Activated naive CD4-positive, alpha-beta T cell treated with anti-CD3 and anti-CD28 coated beads for 36 hours (primary cell): Measurements from ENCODE around the gene PDLIM1. TPM values are rescaled to one million over a fixed set of nuclear protein-coding genes. Genes with fewer than 3 reads are reported as not detected.
"Not testable (repeated sequence)": the region's sequence is repeated elsewhere in the genome, so short reads cannot be mapped to it uniquely, and the experiment has no call there.

ENCODE experiments used
- CTCF ChIA-PET: fragments of 350-600 bp; sonication (Branson Sonifier 250); formaldehyde crosslinking; loops from one replicate; lab custom pipeline; 2021; ENCODE audit warnings: antibody characterized with exemption; lab: Charles Lee
- DNase-seq: peaks from one replicate; pipeline ENCODE4 v3.0.0-alpha.2; 2020
- H3K27ac Mint-ChIP-seq: one replicate; pipeline ENCODE4 v1.8.0; 2021; ENCODE audit warnings: mild to moderate bottlenecking, mixed read lengths
- H3K27me3 Mint-ChIP-seq: one replicate; pipeline ENCODE4 v1.8.0; 2021; ENCODE audit warnings: low read depth, mixed read lengths
- H3K36me3 Mint-ChIP-seq: one replicate; pipeline ENCODE4 v1.8.0; 2021; ENCODE audit warnings: low read depth, mixed read lengths
- H3K4me1 Mint-ChIP-seq: one replicate; pipeline ENCODE4 v1.8.0; 2021; ENCODE audit warnings: low read depth, mixed read lengths
- H3K4me3 Mint-ChIP-seq: one replicate; pipeline ENCODE4 v1.8.0; 2021; ENCODE audit warnings: mild to moderate bottlenecking, moderate library complexity, mixed read lengths
- H3K9me3 Mint-ChIP-seq: one replicate; pipeline ENCODE4 v1.8.0; 2021; ENCODE audit warnings: mixed read lengths
- intact Hi-C: fragments of 100-400 bp; cut with micrococcal nuclease; formaldehyde crosslinking; loops from one replicate; pipeline ENCODE4 v1.15.1; 2023
- total RNA-seq, 2 experiments: library from RNA; stranded (reverse); gene quantifications; one replicate each; pipeline ENCODE4 v1.2.3, GENCODE V29; 2021

The PDLIM1 gene
- total RNA-seq, 2 experiments from 2014 or later: 0.27 to 0.33 TPM

GRCh38 chr10:95240811-95241210 is 50.0 kb downstream of the PDLIM1 start:
- no peaks in the 10 kb centered on the region for H3K36me3 Mint-ChIP-seq
- peaks cover 11% of the 10 kb centered on the region for H3K4me1 Mint-ChIP-seq
- no peak overlapping the region for H3K27ac Mint-ChIP-seq
- no peak for DNase-seq
- peaks cover 14% of the 10 kb centered on the region for H3K27me3 Mint-ChIP-seq
- CTCF ChIA-PET: interaction anchor here (0.6 to 3.3 kb wide), 4 partner anchors 57 to 116 kb away, joined by 3 to 16 read pairs (median 3); no protein-coding TSS in a partner anchor
- intact Hi-C loops: no loop called here
- H3K4me3 Mint-ChIP-seq: no peak overlapping the region
- H3K9me3 Mint-ChIP-seq: no peaks in the 10 kb centered on the region

GRCh38 chr10:95240096-95240495 is 50.7 kb downstream of the PDLIM1 start:
- intact Hi-C loops, H3K9me3 Mint-ChIP-seq, H3K36me3 Mint-ChIP-seq, DNase-seq, H3K4me3 Mint-ChIP-seq, H3K27ac Mint-ChIP-seq: not testable (repeated sequence)
- peaks cover 15% of the 10 kb centered on the region for H3K4me1 Mint-ChIP-seq
- peaks cover 13% of the 10 kb centered on the region for H3K27me3 Mint-ChIP-seq
- CTCF ChIA-PET: interaction anchor here (3.3 kb wide), 1 partner anchor 106 kb away, joined by 16 read pairs; no protein-coding TSS in a partner anchor

- Mint-ChIP-seq H3K9me3 (no peaks in the 10 kb centered on the region), H3K4me1 (peaks cover 16% of the 10 kb centered on the region), H3K4me3 (no peak overlapping the region), H3K27me3 (peaks cover 17% of the 10 kb centered on the region), H3K27ac (no peak overlapping the region), H3K36me3 (no peaks in the 10 kb centered on the region)
- CTCF ChIA-PET: interaction anchor here (0.7 to 1.4 kb wide), 3 partner anchors 9 to 125 kb away, joined by 3 read pairs; no protein-coding TSS in a partner anchor
- intact Hi-C loops: loop anchor here (2.0 to 10.0 kb wide), 4 partner anchors 53 to 1533 kb away; partner anchors contain the start of genes FRA10AC1, HELLS and TM9SF3
- no peak for DNase-seq
Measured at GRCh38 chr10:95237376-95238170, 53.2 kb downstream of the PDLIM1 start.

- Mint-ChIP-seq H3K27ac (peak overlapping the region; percentile 75), H3K4me3 (no peak overlapping the region), H3K36me3 (peaks cover 2% of the 10 kb centered on the region), H3K4me1 (peaks cover 19% of the 10 kb centered on the region), H3K9me3 (no peaks in the 10 kb centered on the region), H3K27me3 (peaks cover 20% of the 10 kb centered on the region)
- intact Hi-C loops: loop anchor here (1.0 to 10.0 kb wide), 5 partner anchors 51 to 1531 kb away; partner anchors contain the start of genes FRA10AC1, HELLS and TM9SF3
- peak; percentile 26 for DNase-seq
- CTCF ChIA-PET: interaction anchor here (2.6 kb wide), 1 partner anchor 10 kb away, joined by 14 read pairs; no protein-coding TSS in a partner anchor
Measured at GRCh38 chr10:95236068-95236903, 54.5 kb downstream of the PDLIM1 start.

- H3K4me1 Mint-ChIP-seq: peaks cover 23% of the 10 kb centered on the region
- H3K9me3 Mint-ChIP-seq: no peaks in the 10 kb centered on the region
- CTCF ChIA-PET: interaction anchor here (2.6 kb wide), 1 partner anchor 10 kb away, joined by 14 read pairs; no protein-coding TSS in a partner anchor
- intact Hi-C loops: loop anchor here (1.0 to 10.0 kb wide), 5 partner anchors 51 to 1531 kb away; partner anchors contain the start of genes FRA10AC1, HELLS and TM9SF3
- peaks cover 26% of the 10 kb centered on the region for H3K27me3 Mint-ChIP-seq
- no peak overlapping the region for H3K27ac Mint-ChIP-seq
- H3K4me3 Mint-ChIP-seq: no peak overlapping the region
- DNase-seq: no peak
- H3K36me3 Mint-ChIP-seq: peaks cover 2% of the 10 kb centered on the region
Measured at GRCh38 chr10:95235676-95236067, 55.1 kb downstream of the PDLIM1 start.

- Mint-ChIP-seq H3K4me1 (peaks cover 27% of the 10 kb centered on the region), H3K36me3 (peaks cover 2% of the 10 kb centered on the region), H3K9me3 (no peaks in the 10 kb centered on the region), H3K27ac (no peak overlapping the region), H3K4me3 (no peak overlapping the region), H3K27me3 (peaks cover 33% of the 10 kb centered on the region)
- CTCF ChIA-PET: interaction anchor here (2.6 kb wide), 1 partner anchor 11 kb away, joined by 14 read pairs; no protein-coding TSS in a partner anchor
- DNase-seq: no peak
- intact Hi-C loops: loop anchor here (5.0 to 10.0 kb wide), 3 partner anchors 688 to 1530 kb away; partner anchors contain the start of genes FRA10AC1, HELLS and TM9SF3
Measured at GRCh38 chr10:95234951-95235350, 55.9 kb downstream of the PDLIM1 start.

- H3K27me3 Mint-ChIP-seq: peaks cover 40% of the 10 kb centered on the region
- H3K36me3 Mint-ChIP-seq: peaks cover 2% of the 10 kb centered on the region
- H3K4me1 Mint-ChIP-seq: peaks cover 27% of the 10 kb centered on the region
- DNase-seq: no peak
- CTCF ChIA-PET: interaction anchor here (0.7 to 3.0 kb wide), 3 partner anchors 9 to 14 kb away, joined by 3 to 11 read pairs (median 7); no protein-coding TSS in a partner anchor
- H3K9me3 Mint-ChIP-seq: no peaks in the 10 kb centered on the region
- intact Hi-C loops: loop anchor here (10.0 kb wide), 1 partner anchor 1529 kb away; the partner anchor contains the start of gene FRA10AC1
- no peak overlapping the region for H3K4me3 Mint-ChIP-seq
- H3K27ac Mint-ChIP-seq: no peak overlapping the region
Measured at GRCh38 chr10:95233377-95234034, 57.3 kb downstream of the PDLIM1 start.

- H3K27me3 Mint-ChIP-seq: peaks cover 33% of the 10 kb centered on the region
- not testable (repeated sequence) for H3K36me3 Mint-ChIP-seq
Measured at GRCh38 chr10:95230677-95231586, 59.9 kb downstream of the PDLIM1 start.

GRCh38 chr10:95229724-95230627 is 60.8 kb downstream of the PDLIM1 start:
- Mint-ChIP-seq H3K9me3 (no peaks in the 10 kb centered on the region), H3K4me1 (peaks cover 11% of the 10 kb centered on the region), H3K27me3 (peaks cover 32% of the 10 kb centered on the region), H3K4me3 (peak overlapping the region; percentile 72), H3K27ac (no peak overlapping the region), H3K36me3 (peaks cover 2% of the 10 kb centered on the region)
- intact Hi-C loops: loop anchor here (10.0 kb wide), 1 partner anchor 1525 kb away; the partner anchor contains the start of gene FRA10AC1
- CTCF ChIA-PET: no interaction called here
- DNase-seq: no peak

More at GRCh38 chr10:95230677-95231586, 59.9 kb downstream of the PDLIM1 start:
- intact Hi-C loops: loop anchor here (10.0 kb wide), 1 partner anchor 1526 kb away; the partner anchor contains the start of gene FRA10AC1
- Mint-ChIP-seq H3K4me1 (peaks cover 17% of the 10 kb centered on the region), H3K27ac (peak overlapping the region; percentile 58), H3K4me3 (peak overlapping the region; percentile 72)
- DNase-seq: peak; percentile 56
- not testable (repeated sequence) for H3K9me3 Mint-ChIP-seq
- CTCF ChIA-PET: interaction anchor here (3.0 kb wide), 1 partner anchor 16 kb away, joined by 11 read pairs; no protein-coding TSS in a partner anchor
